SK-N-SH (cell line): Measurements from ENCODE around the gene ZIC1. TPM values are rescaled to one million over a fixed set of nuclear protein-coding genes. Genes with fewer than 3 reads are reported as not detected.

ENCODE experiments used
- CTCF ChIA-PET: fragments of 300-600, 350-600 bp; formaldehyde crosslinking; extraction: SDS; loops from one replicate; lab custom pipeline; 2021; lab: Yijun Ruan, JAX
- POLR2A ChIA-PET: fragments of 350-600 bp; sonication (Branson Sonifier 250); formaldehyde crosslinking; extraction: SDS; loops from one replicate; lab custom pipeline; 2020; ENCODE audit warnings: antibody characterized with exemption, inconsistent platforms; lab: Yijun Ruan, JAX
- DNase-seq: peaks from one replicate; pipeline ENCODE4 v3.0.0; 2012
- H2AFZ ChIP-seq: fragments of 200-600 bp; sonication (generic); 2 replicates; pipeline ENCODE4 v1.8.1; 2016; ENCODE audit warnings: antibody characterized with exemption, mild to moderate bottlenecking, low read depth
- H3F3A ChIP-seq: fragments of 200-600 bp; sonication (generic); replicated peaks from 2 replicates; pipeline ENCODE3; 2016; ENCODE audit warnings: antibody characterized with exemption, mild to moderate bottlenecking; ENCODE audit not compliant: insufficient read depth
- H3K27ac ChIP-seq, 2 experiments: fragments of 200-500 bp in 1 of 2; fragments of 200-600 bp in 1 of 2; sonication (Bioruptor generic) in 1 of 2; sonication (generic), shearing (Covaris generic) in 1 of 2; 2 replicates each; pipeline versions ENCODE4 v1.5.1 to v1.6.1; 2014 to 2016; ENCODE audit warnings: low read depth in 2 of 2, inconsistent platforms in 1 of 2, low read length in 1 of 2, mild to moderate bottlenecking in 1 of 2, mixed read lengths in 1 of 2
- H3K27me3 ChIP-seq: fragments of 200-600 bp; sonication (generic), shearing (Covaris generic); 2 replicates; pipeline ENCODE4 v1.6.1; 2016; ENCODE audit warnings: mixed run types; ENCODE audit not compliant: insufficient read depth
- H3K36me3 ChIP-seq, 2 experiments: fragments of 200-500 bp in 1 of 2; fragments of 200-600 bp in 1 of 2; sonication (Bioruptor generic) in 1 of 2; sonication (generic) in 1 of 2; replicated peaks in 1 of 2; 2 replicates each; pipeline versions ENCODE3 to v1.5.1; 2014 to 2016; ENCODE audit warnings: low read length in 1 of 2, mild to moderate bottlenecking in 1 of 2; ENCODE audit not compliant: insufficient read depth in 2 of 2, control insufficient read depth in 1 of 2
- H3K4me1 ChIP-seq, 2 experiments: fragments of 200-500 bp in 1 of 2; fragments of 200-600 bp in 1 of 2; sonication (Bioruptor generic) in 1 of 2; sonication (generic), shearing (Covaris generic) in 1 of 2; 2 replicates each; pipeline versions ENCODE4 v1.5.1 to v1.6.1; 2014 to 2016; ENCODE audit warnings: low read depth in 1 of 2, low read length in 1 of 2, mixed run types in 1 of 2; ENCODE audit not compliant: insufficient read depth in 2 of 2, control insufficient read depth in 1 of 2
- H3K4me2 ChIP-seq: fragments of 200-600 bp; sonication (generic), shearing (Covaris generic); 2 replicates; pipeline ENCODE4 v1.6.1; 2017; ENCODE audit warnings: mixed run types
- H3K4me3 ChIP-seq, 2 experiments: fragments of 200-500 bp in 1 of 2; fragments of 200-600 bp in 1 of 2; sonication (Bioruptor generic) in 1 of 2; sonication (generic), shearing (Covaris generic) in 1 of 2; 2 replicates each; pipeline versions ENCODE4 v1.5.1 to v1.8.1; 2014 to 2016; ENCODE audit warnings: low read depth in 2 of 2, inconsistent platforms in 1 of 2, low read length in 1 of 2, mild to moderate bottlenecking in 1 of 2, mixed read lengths in 1 of 2, moderate library complexity in 1 of 2
- H3K79me2 ChIP-seq: fragments of 200-600 bp; sonication (generic); 2 replicates; pipeline ENCODE4 v1.8.1; 2017; ENCODE audit warnings: mild to moderate bottlenecking; ENCODE audit not compliant: insufficient read depth
- H3K9ac ChIP-seq: fragments of 200-600 bp; sonication (generic); 2 replicates; pipeline ENCODE4 v1.6.1; 2017; ENCODE audit warnings: mixed run types
- H3K9me2 ChIP-seq: fragments of 200-600 bp; sonication (generic); 2 replicates; pipeline ENCODE4 v1.6.1; 2017; ENCODE audit warnings: mixed run types
- H3K9me3 ChIP-seq: fragments of 200-600 bp; sonication (generic); 2 replicates; pipeline ENCODE4 v1.6.1; 2017; ENCODE audit warnings: mixed run types, mild to moderate bottlenecking, moderate library complexity
- H4K20me1 ChIP-seq: fragments of 200-600 bp; sonication (generic); 2 replicates; pipeline ENCODE4 v1.6.1; 2017; ENCODE audit warnings: mild to moderate bottlenecking, mixed run types; ENCODE audit not compliant: insufficient read depth
- CTCF ChIP-seq: fragments of 200-600 bp; sonication (generic); IDR thresholded peaks from 2 replicates; pipeline ENCODE4 v1.6.1; 2017; ENCODE audit warnings: antibody characterized with exemption, mild to moderate bottlenecking, moderate library complexity
- JUND ChIP-seq: IDR thresholded peaks from 2 replicates; pipeline ENCODE4 v1.4.0; 2012
- MAX ChIP-seq: IDR thresholded peaks from 2 replicates; pipeline ENCODE4 v1.4.0; 2012; ENCODE audit warnings: low read depth
- PBX3 ChIP-seq: IDR thresholded peaks from 2 replicates; pipeline ENCODE4; 2012
- POLR2AphosphoS5 ChIP-seq: IDR thresholded peaks from 2 replicates; pipeline ENCODE4 v1.6.1; 2012; ENCODE audit warnings: low read depth, low read length
- RAD21 ChIP-seq: IDR thresholded peaks from 2 replicates; pipeline ENCODE4 v1.6.1; 2012; ENCODE audit warnings: mild to moderate bottlenecking, low read length
- RCOR1 ChIP-seq: fragments of 150-350 bp; IDR thresholded peaks from 2 replicates; pipeline ENCODE4 v1.6.1; 2017; ENCODE audit warnings: antibody characterized with exemption, low read length
- RFX5 ChIP-seq: IDR thresholded peaks from 2 replicates; pipeline ENCODE4 v1.6.1; 2012; ENCODE audit warnings: mild to moderate bottlenecking, improper control_type of control experiment, low read length
- SMC3 ChIP-seq: IDR thresholded peaks from 2 replicates; pipeline ENCODE4 v1.6.1; 2012; ENCODE audit warnings: low read depth, low read length, improper control_type of control experiment
- WGBS: methylation state at CpG from one replicate; pipeline ENCODE4 v1.1.6; 2017; ENCODE audit warnings: low lambda C conversion rate; 5-methylcytosine and 5-hydroxymethylcytosine counted together
- polyA plus RNA-seq, 3 experiments: library from polyadenylated mRNA; depleted of rRNA; stranded (reverse); fragments of >200 nt; gene quantifications; 2 replicates each; pipeline ENCODE4 v1.2.3, GENCODE V29; 2012

The ZIC1 gene
- polyA plus RNA-seq, 1 of the 3 experiments (the other 2 are of a cell fraction), result 16.7 TPM

- 69% methylated on average over 34 of the region's 36 CpGs for WGBS
- DNase-seq, result peak; percentile 21
- no peak overlapping the region for H3K4me3 ChIP-seq
- H3K4me2 ChIP-seq, result no peak overlapping the region
- no peaks in the 10 kb centered on the region for H4K20me1 ChIP-seq
- H3K4me1 ChIP-seq, result no peaks in the 10 kb centered on the region; a peak in 1 of 4 replicates
- peaks cover 63% of the 10 kb centered on the region for H3K27me3 ChIP-seq
- TF ChIP-seq POLR2AphosphoS5 (no peak), SMC3 (no peak), MAX (no peak), RAD21 (no peak)
- H3K79me2 ChIP-seq, result no peaks in the 10 kb centered on the region
- H2AFZ ChIP-seq, result no peak overlapping the region
- H3K9me2 ChIP-seq, result no peaks in the 10 kb centered on the region
- no peak overlapping the region for H3K27ac ChIP-seq
- ChIA-PET POLR2A (no interaction called here), CTCF (no interaction called here)
- no peak overlapping the region for H3K9ac ChIP-seq
- no peaks in the 10 kb centered on the region for H3K36me3 ChIP-seq
- H3K9me3 ChIP-seq, result no peaks in the 10 kb centered on the region
- H3F3A ChIP-seq, result no peaks in the 10 kb centered on the region
These were observed 13.7 kb downstream of the ZIC1 start for GRCh38 chr3:147422601-147423536.

GRCh38 chr3:147423537-147423797 lies 14.3 kb downstream of the ZIC1 start:
- ChIA-PET POLR2A (no interaction called here), CTCF (no interaction called here)
- no peak overlapping the region for H2AFZ ChIP-seq
- H3K9me2 ChIP-seq, result no peaks in the 10 kb centered on the region
- 51% methylated on average over 3 of the region's 3 CpGs for WGBS
- no peak for TF ChIP-seq CTCF
- TF ChIP-seq RCOR1, result no peak
- TF ChIP-seq PBX3, result no peak
- no peak for TF ChIP-seq JUND
- no peak for TF ChIP-seq RFX5
- DNase-seq, result no peak
- no peaks in the 10 kb centered on the region for H3F3A ChIP-seq
- H3K4me3 ChIP-seq, result no peak overlapping the region
- H3K4me1 ChIP-seq, result no peaks in the 10 kb centered on the region; a peak in 1 of 4 replicates
- no peak overlapping the region for H3K27ac ChIP-seq
- no peaks in the 10 kb centered on the region for H3K79me2 ChIP-seq
- no peak overlapping the region for H3K4me2 ChIP-seq
- no peaks in the 10 kb centered on the region for H4K20me1 ChIP-seq
- H3K27me3 ChIP-seq, result peaks cover 63% of the 10 kb centered on the region
- H3K9me3 ChIP-seq, result no peaks in the 10 kb centered on the region
- H3K36me3 ChIP-seq, result no peaks in the 10 kb centered on the region
- no peak overlapping the region for H3K9ac ChIP-seq
